ENCODE measurements around the gene MYADML2. TPM values are rescaled to one million over a fixed set of nuclear protein-coding genes. Genes with fewer than 3 reads are reported as not detected.
A peak's percentile ranks its signal among the peaks of the same experiment; 100 is the strongest.

Gene MYADML2
- total RNA-seq, 2 donors from 2014 or later, result not detected

DNA sequence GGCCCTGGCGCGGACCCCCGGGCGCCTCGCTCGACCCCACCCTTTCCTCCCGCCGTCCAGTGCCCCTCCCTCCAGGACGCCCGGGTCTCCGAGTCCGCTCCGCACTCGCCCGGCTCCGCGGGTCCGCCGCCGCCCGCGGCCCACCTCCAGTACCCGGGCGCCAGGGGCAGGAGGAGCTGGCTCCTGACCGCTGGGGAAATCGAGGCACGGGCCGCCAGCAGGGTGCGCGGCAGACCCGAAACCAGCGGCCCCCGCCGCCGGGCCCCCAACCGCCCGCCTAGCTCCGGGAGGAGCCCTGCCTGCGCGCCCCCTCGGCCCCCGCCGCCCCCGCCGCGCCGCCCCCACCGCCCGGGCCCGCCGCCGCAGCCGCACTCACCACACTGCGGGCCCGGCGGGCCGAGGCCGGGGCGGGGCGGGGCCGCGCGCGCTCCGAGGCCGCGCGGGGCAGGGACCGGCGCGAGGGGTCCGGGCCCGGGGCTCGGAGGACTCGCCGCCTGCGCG, 19.8 kb downstream of the MYADML2 start:
- Mint-ChIP-seq H3K27me3 (ENCODE audit: insufficient read depth) (peaks cover 6% of the 10 kb centered on the region), H3K36me3 (ENCODE audit: low read depth) (peaks cover 5% of the 10 kb centered on the region), H3K9me3 (no peaks in the 10 kb centered on the region), H3K4me1 (peaks cover 22% of the 10 kb centered on the region), H3K27ac (no peak overlapping the region), H3K4me3 (peak overlapping the region; percentile 88)
- H3K36me3 ChIP-seq (ENCODE audit: control insufficient read depth, insufficient read depth, low read length), result no peaks in the 10 kb centered on the region
- H3K4me3 ChIP-seq (ENCODE audit: low read length), result peak overlapping the region; percentile 87
- peak overlapping the region; percentile 87 for H3K27ac ChIP-seq (ENCODE audit: low read depth, low read length)
- WGBS, 2 experiments (ENCODE audit: insufficient coverage in 1 of 2, insufficient read length in 1 of 2), result 0% methylated on average over 75 of the region's 78 CpGs; no CpG with 5 or more reads in 1 of the 2 experiments
- peaks cover 4% of the 10 kb centered on the region for H3K27me3 ChIP-seq (ENCODE audit: control insufficient read depth, insufficient read depth, low read length, poor library complexity, severe bottlenecking)
- DNase-seq, result no peak
- H3K9me3 ChIP-seq (ENCODE audit: control insufficient read depth, low read length), result no peaks in the 10 kb centered on the region
- peaks cover 22% of the 10 kb centered on the region for H3K4me1 ChIP-seq (ENCODE audit: control insufficient read depth, insufficient read depth, low read length)
- H3K9ac ChIP-seq (ENCODE audit: extremely low read depth, low read length, poor library complexity, severe bottlenecking), result peak overlapping the region; percentile 89
- TF ChIP-seq, protein P1, sequence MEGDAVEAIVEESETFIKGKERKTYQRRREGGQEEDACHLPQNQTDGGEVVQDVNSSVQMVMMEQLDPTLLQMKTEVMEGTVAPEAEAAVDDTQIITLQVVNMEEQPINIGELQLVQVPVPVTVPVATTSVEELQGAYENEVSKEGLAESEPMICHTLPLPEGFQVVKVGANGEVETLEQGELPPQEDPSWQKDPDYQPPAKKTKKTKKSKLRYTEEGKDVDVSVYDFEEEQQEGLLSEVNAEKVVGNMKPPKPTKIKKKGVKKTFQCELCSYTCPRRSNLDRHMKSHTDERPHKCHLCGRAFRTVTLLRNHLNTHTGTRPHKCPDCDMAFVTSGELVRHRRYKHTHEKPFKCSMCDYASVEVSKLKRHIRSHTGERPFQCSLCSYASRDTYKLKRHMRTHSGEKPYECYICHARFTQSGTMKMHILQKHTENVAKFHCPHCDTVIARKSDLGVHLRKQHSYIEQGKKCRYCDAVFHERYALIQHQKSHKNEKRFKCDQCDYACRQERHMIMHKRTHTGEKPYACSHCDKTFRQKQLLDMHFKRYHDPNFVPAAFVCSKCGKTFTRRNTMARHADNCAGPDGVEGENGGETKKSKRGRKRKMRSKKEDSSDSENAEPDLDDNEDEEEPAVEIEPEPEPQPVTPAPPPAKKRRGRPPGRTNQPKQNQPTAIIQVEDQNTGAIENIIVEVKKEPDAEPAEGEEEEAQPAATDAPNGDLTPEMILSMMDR (conservative IDR thresholded peaks at IDR 0.05), result no peak

DNA sequence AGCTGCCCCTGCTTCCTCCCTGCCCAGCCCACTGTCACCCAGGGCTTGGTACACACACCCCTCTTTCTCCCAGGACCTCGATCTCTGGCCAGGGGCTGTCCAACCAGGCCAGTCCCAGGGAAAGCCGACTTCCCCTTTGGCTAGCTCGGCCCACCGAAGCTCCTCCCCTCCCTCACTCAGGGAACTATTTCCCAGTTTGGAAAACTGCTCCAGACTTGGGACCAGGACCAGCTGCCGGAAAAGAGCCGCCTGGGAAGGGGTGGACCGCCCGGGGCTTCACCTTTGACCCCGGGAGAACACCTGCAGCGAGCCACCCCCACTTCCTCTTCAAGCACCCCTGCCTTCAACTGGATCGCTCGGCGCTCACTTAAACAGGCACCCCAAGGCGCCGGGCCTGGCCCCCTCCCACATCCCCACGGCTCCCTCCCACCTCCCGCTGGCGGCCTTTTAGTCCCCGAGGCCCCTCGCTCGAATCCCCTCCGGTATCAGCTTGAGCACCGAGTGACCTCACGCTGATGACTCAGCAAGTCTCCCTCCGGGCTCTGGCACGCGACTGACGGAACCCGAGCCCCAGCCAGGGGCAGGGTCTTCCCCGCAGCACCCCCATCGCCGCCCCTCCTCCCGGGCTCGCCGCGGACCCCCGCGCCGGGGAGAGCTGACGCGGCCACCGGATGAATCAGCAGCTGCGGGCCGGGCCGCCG, 20.4 kb downstream of the MYADML2 start:
- Histone ChIP-seq H3K27ac (ENCODE audit: low read depth, low read length) (peak overlapping the region; percentile 87), H3K4me3 (ENCODE audit: low read length) (peak overlapping the region; percentile 87), H3K27me3 (ENCODE audit: control insufficient read depth, insufficient read depth, low read length, poor library complexity, severe bottlenecking) (peaks cover 4% of the 10 kb centered on the region), H3K9me3 (ENCODE audit: control insufficient read depth, low read length) (no peaks in the 10 kb centered on the region), H3K36me3 (ENCODE audit: control insufficient read depth, insufficient read depth, low read length) (no peaks in the 10 kb centered on the region), H3K4me1 (ENCODE audit: control insufficient read depth, insufficient read depth, low read length) (peaks cover 22% of the 10 kb centered on the region), H3K9ac (ENCODE audit: extremely low read depth, low read length, poor library complexity, severe bottlenecking) (peak overlapping the region; percentile 89)
- whole genome bisulfite sequencing, 2 experiments (ENCODE audit: insufficient coverage in 1 of 2, insufficient read length in 1 of 2), result 0 to 2% methylated on average over 11 to 46 of the region's 46 CpGs
- Mint-ChIP-seq H3K4me3 (peak overlapping the region; percentile 88), H3K4me1 (peaks cover 22% of the 10 kb centered on the region), H3K9me3 (no peaks in the 10 kb centered on the region), H3K27me3 (ENCODE audit: insufficient read depth) (peaks cover 6% of the 10 kb centered on the region), H3K36me3 (ENCODE audit: low read depth) (peaks cover 11% of the 10 kb centered on the region), H3K27ac (peak overlapping the region; percentile 94)
- peak; percentile 91 for DNase-seq
- TF ChIP-seq, protein P1 (conservative IDR thresholded peaks at IDR 0.05), result no peak

DNA sequence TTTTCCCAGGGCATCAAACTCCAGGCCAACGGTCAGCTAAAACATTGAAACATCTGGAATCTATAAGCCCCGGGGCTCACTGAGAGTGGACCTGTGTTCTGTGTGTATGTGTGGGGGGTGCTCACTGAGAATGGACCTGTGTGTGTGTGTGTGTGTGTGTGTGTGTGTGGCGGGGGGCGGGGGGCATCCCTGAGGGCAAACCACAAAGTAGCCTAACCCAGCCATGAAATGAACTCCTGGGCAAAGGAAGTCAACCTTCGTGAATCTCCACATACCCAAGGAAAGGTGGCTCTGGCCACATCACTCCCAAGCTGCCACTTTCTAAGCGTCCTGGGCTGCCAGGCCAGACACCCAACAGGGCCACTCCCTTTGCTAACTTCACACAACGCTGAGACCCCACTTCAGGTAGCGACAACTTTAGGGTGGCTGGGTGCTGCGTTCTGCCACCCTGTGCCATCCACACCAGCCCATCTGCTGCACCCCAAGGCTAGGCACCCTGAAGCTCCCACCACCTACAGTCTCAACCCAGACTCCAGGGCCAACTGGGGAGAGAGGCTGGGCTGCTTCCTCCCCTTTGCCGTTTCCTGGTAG, 21.1 kb downstream of the MYADML2 start:
- H3K4me3 Mint-ChIP-seq, result peak overlapping the region; percentile 88
- Histone ChIP-seq H3K4me3 (ENCODE audit: low read length) (peak overlapping the region; percentile 87), H3K27ac (ENCODE audit: low read depth, low read length) (peak overlapping the region; percentile 32), H3K9ac (ENCODE audit: extremely low read depth, low read length, poor library complexity, severe bottlenecking) (peak overlapping the region; percentile 89), H3K27me3 (ENCODE audit: control insufficient read depth, insufficient read depth, low read length, poor library complexity, severe bottlenecking) (peaks cover 4% of the 10 kb centered on the region), H3K9me3 (ENCODE audit: control insufficient read depth, low read length) (no peaks in the 10 kb centered on the region), H3K4me1 (ENCODE audit: control insufficient read depth, insufficient read depth, low read length) (peaks cover 22% of the 10 kb centered on the region), H3K36me3 (ENCODE audit: control insufficient read depth, insufficient read depth, low read length) (peaks cover 5% of the 10 kb centered on the region)
- peaks cover 6% of the 10 kb centered on the region for H3K27me3 Mint-ChIP-seq (ENCODE audit: insufficient read depth)
- peaks cover 25% of the 10 kb centered on the region for H3K4me1 Mint-ChIP-seq
- TF ChIP-seq, protein P1 (conservative IDR thresholded peaks at IDR 0.05), result no peak
- DNase-seq, result no peak
- 67 to 76% methylated on average over 6 to 8 of the region's 10 CpGs for WGBS, 2 experiments (ENCODE audit: insufficient coverage in 1 of 2, insufficient read length in 1 of 2)
- peak overlapping the region; percentile 94 for H3K27ac Mint-ChIP-seq
- no peaks in the 10 kb centered on the region for H3K9me3 Mint-ChIP-seq
- peaks cover 15% of the 10 kb centered on the region for H3K36me3 Mint-ChIP-seq (ENCODE audit: low read depth)
